Lower leg skin (tissue), 4 donors: ENCODE results near the gene CLEC14A. TPM values are rescaled to one million over a fixed set of nuclear protein-coding genes. Genes with fewer than 3 reads are reported as not detected.

Source experiments
- DNase-seq, 2 donors: peaks; one replicate each; pipeline ENCODE4 v3.0.0-alpha.2; 2019; ENCODE audit warnings: low spot score in 2 of 2
- H3K4me3 ChIP-seq: fragments of 200-600 bp; sonication (generic); 2 replicates; pipeline ENCODE4 v1.5.1; 2017; ENCODE audit warnings: mild to moderate bottlenecking, low read depth; ENCODE audit not compliant: poor library complexity, severe bottlenecking
- CTCF ChIP-seq, 3 donors: fragments of 450-650 bp; IDR thresholded peaks; one replicate each; pipeline ENCODE4 v1.5.1; 2016; ENCODE audit warnings: antibody characterized with exemption in 3 of 3, mild to moderate bottlenecking in 3 of 3, moderate library complexity in 2 of 3
- POLR2A ChIP-seq, 2 donors: fragments of 450-650 bp; IDR thresholded peaks; one replicate each; pipeline ENCODE4 v1.6.1; 2016 to 2017; ENCODE audit warnings: antibody characterized with exemption in 2 of 2, mild to moderate bottlenecking in 1 of 2, moderate library complexity in 1 of 2
- WGBS, 2 donors: methylation state at CpG; one replicate each; pipeline ENCODE4 v1.1.5; 2018; 5-methylcytosine and 5-hydroxymethylcytosine counted together
- intact Hi-C: fragments of 100-400 bp; cut with DNase I; formaldehyde crosslinking; loops from one replicate; pipeline ENCODE4 v1.15.0; 2023; ENCODE audit warnings: low total_unique reads
- total RNA-seq, 4 donors: library from RNA; depleted of rRNA; stranded (reverse); fragments of >200 nt; gene quantifications; one replicate each; pipeline ENCODE4 v1.1.0, GENCODE V29; 2016

Gene CLEC14A
- total RNA-seq, 4 donors from 2014 or later, result 10.2 to 25.8 (median 16.9) TPM

DNA sequence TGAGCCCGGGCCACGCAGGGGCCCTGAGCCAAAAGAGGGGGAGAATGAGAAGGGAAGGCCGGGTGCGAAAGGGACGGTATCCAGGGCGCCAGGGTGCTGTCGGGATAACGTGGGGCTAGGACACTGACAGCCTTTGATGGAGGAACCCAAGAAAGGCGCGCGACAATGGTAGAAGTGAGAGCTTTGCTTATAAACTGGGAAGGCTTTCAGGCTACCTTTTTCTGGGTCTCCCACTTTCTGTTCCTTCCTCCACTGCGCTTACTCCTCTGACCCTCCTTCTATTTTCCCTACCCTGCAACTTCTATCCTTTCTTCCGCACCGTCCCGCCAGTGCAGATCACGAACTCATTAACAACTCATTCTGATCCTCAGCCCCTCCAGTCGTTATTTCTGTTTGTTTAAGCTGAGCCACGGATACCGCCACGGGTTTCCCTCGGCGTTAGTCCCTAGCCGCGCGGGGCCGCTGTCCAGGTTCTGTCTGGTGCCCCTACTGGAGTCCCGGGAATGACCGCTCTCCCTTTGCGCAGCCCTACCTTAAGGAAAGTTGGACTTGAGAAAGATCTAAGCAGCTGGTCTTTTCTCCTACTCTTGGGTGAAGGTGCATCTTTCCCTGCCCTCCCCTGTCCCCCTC is 45.2 kb downstream of the CLEC14A start:
- intact Hi-C loops, result no loop called here
- WGBS, 2 donors, result 3% methylated on average over 29 of the region's 29 CpGs

DNA sequence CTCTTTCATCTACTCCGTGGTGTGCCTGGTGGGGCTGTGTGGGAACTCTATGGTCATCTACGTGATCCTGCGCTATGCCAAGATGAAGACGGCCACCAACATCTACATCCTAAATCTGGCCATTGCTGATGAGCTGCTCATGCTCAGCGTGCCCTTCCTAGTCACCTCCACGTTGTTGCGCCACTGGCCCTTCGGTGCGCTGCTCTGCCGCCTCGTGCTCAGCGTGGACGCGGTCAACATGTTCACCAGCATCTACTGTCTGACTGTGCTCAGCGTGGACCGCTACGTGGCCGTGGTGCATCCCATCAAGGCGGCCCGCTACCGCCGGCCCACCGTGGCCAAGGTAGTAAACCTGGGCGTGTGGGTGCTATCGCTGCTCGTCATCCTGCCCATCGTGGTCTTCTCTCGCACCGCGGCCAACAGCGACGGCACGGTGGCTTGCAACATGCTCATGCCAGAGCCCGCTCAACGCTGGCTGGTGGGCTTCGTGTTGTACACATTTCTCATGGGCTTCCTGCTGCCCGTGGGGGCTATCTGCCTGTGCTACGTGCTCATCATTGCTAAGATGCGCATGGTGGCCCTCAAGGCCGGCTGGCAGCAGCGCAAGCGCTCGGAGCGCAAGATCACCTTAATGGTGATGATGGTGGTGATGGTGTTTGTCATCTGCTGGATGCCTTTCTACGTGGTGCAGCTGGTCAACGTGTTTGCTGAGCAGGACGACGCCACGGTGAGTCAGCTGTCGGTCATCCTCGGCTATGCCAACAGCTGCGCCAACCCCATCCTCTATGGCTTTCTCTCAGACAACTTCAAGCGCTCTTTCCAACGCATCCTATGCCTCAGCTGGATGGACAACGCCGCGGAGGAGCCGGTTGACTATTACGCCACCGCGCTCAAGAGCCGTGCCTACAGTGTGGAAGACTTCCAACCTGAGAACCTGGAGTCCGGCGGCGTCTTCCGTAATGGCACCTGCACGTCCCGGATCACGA is 46.0 kb downstream of the CLEC14A start:
- 3 to 9% methylated on average over 42 to 69 of the region's 69 CpGs for WGBS, 2 donors
- TF ChIP-seq POLR2A (IDR thresholded peaks at IDR 0.05), result no peak
- TF ChIP-seq CTCF (IDR thresholded peaks at IDR 0.05), result no peak
- intact Hi-C loops, result no loop called here
- DNase-seq, result no peak
- H3K4me3 ChIP-seq, result no peak overlapping the region

More for the DNA sequence above, 45.2 kb downstream of the CLEC14A start:
- H3K4me3 ChIP-seq, result no peak overlapping the region
- DNase-seq, result no peak
- TF ChIP-seq CTCF (IDR thresholded peaks at IDR 0.05), result no peak
- TF ChIP-seq POLR2A (IDR thresholded peaks at IDR 0.05), result no peak

GRCh38 chr14:38208618-38209562 is 47.0 kb downstream of the CLEC14A start:
- DNase-seq, result no peak
- WGBS, 2 donors, result 0 to 2% methylated on average over 42 to 55 of the region's 59 CpGs
- peak overlapping the region; percentile 24 for H3K4me3 ChIP-seq
- no peak for TF ChIP-seq CTCF (IDR thresholded peaks at IDR 0.05)
- TF ChIP-seq POLR2A (IDR thresholded peaks at IDR 0.05), result no peak
- intact Hi-C loops, result no loop called here

GRCh38 chr14:38207736-38208617 is 47.9 kb downstream of the CLEC14A start, which contains the start of gene SSTR1:
Gene SSTR1, plus strand, starts transcription at chr14:38207904. Its CDS starts 1,486 bp downstream, at chr14:38209390.
- 1 to 4% methylated on average over 34 to 37 of the region's 49 CpGs for WGBS, 2 donors
- TF ChIP-seq CTCF (IDR thresholded peaks at IDR 0.05) (no peak), POLR2A (IDR thresholded peaks at IDR 0.05) (no peak)
- H3K4me3 ChIP-seq, result peak within 1 kb of the TSS; percentile 11
- DNase-seq, result no peak
- intact Hi-C loops, result no loop called here
